NT2/D1 (cell line): ENCODE results near the gene LPP.

Source experiments
- SUZ12 ChIP-seq: IDR thresholded peaks from 2 replicates; pipeline ENCODE4 v1.6.1; 2011; ENCODE audit not compliant: insufficient read length, insufficient read depth; ENCODE audit errors: extremely low read depth
- ZNF274 ChIP-seq: IDR thresholded peaks from 2 replicates; pipeline ENCODE4 v1.6.1; 2011; ENCODE audit warnings: mild to moderate bottlenecking, low read depth, low read length

DNA sequence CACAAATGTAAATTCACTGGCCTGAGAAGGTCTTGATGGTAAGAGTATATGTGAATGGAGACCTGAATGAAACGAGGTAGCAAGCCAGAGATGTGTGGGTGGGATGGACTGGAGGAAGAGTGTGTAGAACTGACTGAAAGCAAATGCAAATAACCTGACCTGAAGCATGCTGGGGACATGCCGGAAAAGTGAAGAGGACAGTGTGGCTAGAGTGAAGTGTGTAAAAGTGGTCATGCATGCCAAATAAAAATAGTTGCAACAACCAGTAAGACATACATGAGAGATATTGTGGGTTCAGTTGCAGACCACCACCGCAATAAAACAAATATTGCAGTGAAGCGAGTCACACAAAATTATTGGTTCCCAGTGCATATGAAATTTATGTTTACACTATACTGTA, 82.3 kb downstream of the LPP start:
- TF ChIP-seq ZNF274 (no peak), SUZ12 (no peak)
